GM15510 (cell line): ENCODE measurements around the gene TRUB2.

Source experiments
- POLR2A ChIP-seq: IDR thresholded peaks from 3 replicates; pipeline ENCODE4 v1.6.1; 2011; ENCODE audit warnings: borderline replicate concordance; ENCODE audit not compliant: insufficient read length; ENCODE audit errors: extremely low read depth

The TRUB2 gene

GRCh38 chr9:128292009-128292408 lies 30.2 kb downstream of the TRUB2 start:
- TF ChIP-seq POLR2A: no peak

GRCh38 chr9:128288273-128289004 lies 33.8 kb downstream of the TRUB2 start:
- TF ChIP-seq POLR2A: no peak

GRCh38 chr9:128286440-128286839 lies 35.8 kb downstream of the TRUB2 start:
- no peak for TF ChIP-seq POLR2A

- no peak for TF ChIP-seq POLR2A
Observed at GRCh38 chr9:128285033-128285784, 37.0 kb downstream of the TRUB2 start.

GRCh38 chr9:128282500-128282899 lies 39.7 kb downstream of the TRUB2 start:
- no peak for TF ChIP-seq POLR2A

GRCh38 chr9:128280084-128280622 lies 42.1 kb downstream of the TRUB2 start:
- TF ChIP-seq POLR2A: no peak

GRCh38 chr9:128276574-128277270 lies 45.5 kb downstream of the TRUB2 start:
- no peak for TF ChIP-seq POLR2A

- peak; percentile 99 for TF ChIP-seq POLR2A
Observed at GRCh38 chr9:128276008-128276573, 46.2 kb downstream of the TRUB2 start, which contains the start of gene SWI5. Gene SWI5, plus strand, starts transcription at chr9:128276276.

- peak; percentile 49 for TF ChIP-seq POLR2A
Observed at GRCh38 chr9:128275198-128276007, 46.8 kb downstream of the TRUB2 start, which contains the start of gene GOLGA2. Gene GOLGA2, minus strand, starts transcription at chr9:128276007. Its CDS starts 31 bp downstream, at chr9:128275976.

- TF ChIP-seq POLR2A: no peak
Observed at GRCh38 chr9:128274245-128274644, 48.0 kb downstream of the TRUB2 start.

- TF ChIP-seq POLR2A: no peak
Observed at GRCh38 chr9:128271512-128271911, 50.7 kb downstream of the TRUB2 start.

GRCh38 chr9:128271112-128271511 lies 51.1 kb downstream of the TRUB2 start:
- no peak for TF ChIP-seq POLR2A

- TF ChIP-seq POLR2A: no peak
Observed at GRCh38 chr9:128266868-128267590, 55.2 kb downstream of the TRUB2 start.
